ENCODE data around the gene CREM. TPM values are rescaled to one million over a fixed set of nuclear protein-coding genes. Genes with fewer than 3 reads are reported as not detected.

Gene CREM
- total RNA-seq, 2 donors from 2014 or later, result 34.1 to 53.4 TPM

- Histone ChIP-seq H3K9me3 (no peaks in the 10 kb centered on the region), H3K4me3 (no peak overlapping the region), H3K27ac (no peak overlapping the region), H3K27me3 (replicated peaks; ENCODE audit: insufficient read depth) (no peaks in the 10 kb centered on the region), H3K36me3 (peaks cover 2% of the 10 kb centered on the region), H3K4me1 (ENCODE audit: control insufficient read depth in 1 of 2, low read depth in 2 of 2) (no peaks in the 10 kb centered on the region)
- TF ChIP-seq CTCF (IDR thresholded peaks at IDR 0.05), result no peak
- DNase-seq (ENCODE audit: low spot score) (no peak), ATAC-seq (ENCODE audit: insufficient number of reproducible peaks, low FRiP score, low read depth) (no peak)
These were observed 78.1 kb downstream of the CREM start for GRCh38 chr10:35204650-35205319.

DNA sequence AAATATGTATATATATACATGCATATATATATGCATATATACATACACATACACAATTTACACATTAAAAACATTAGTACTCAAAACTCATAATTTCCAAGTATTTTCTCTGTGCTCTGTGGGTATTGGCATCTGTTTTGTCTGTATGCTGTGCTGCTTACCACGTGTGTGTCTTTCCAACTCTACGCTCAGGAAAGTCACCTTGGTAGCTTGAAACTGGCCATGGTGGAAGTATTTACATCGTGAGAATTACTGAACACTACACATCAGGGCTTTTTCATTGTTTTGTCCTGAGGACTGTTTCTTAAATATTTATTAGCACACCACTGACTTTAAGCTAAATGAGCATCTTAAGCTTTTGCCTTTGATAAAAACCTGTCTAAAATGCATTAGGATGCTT is 79.6 kb downstream of the CREM start:
- no peak for TF ChIP-seq CTCF (IDR thresholded peaks at IDR 0.05)
- Histone ChIP-seq H3K4me1 (ENCODE audit: control insufficient read depth in 1 of 2, low read depth in 2 of 2) (no peaks in the 10 kb centered on the region), H3K4me3 (no peak overlapping the region), H3K36me3 (peaks cover 2% of the 10 kb centered on the region), H3K27me3 (replicated peaks; ENCODE audit: insufficient read depth) (no peaks in the 10 kb centered on the region), H3K9me3 (no peaks in the 10 kb centered on the region), H3K27ac (no peak overlapping the region)
- DNase-seq (ENCODE audit: low spot score) (no peak), ATAC-seq (ENCODE audit: insufficient number of reproducible peaks, low FRiP score, low read depth) (no peak)

GRCh38 chr10:35208536-35208935 is 81.9 kb downstream of the CREM start:
- TF ChIP-seq CTCF (IDR thresholded peaks at IDR 0.05), result no peak
- no peak for DNase-seq (ENCODE audit: low spot score)
- H3K36me3 ChIP-seq, result peaks cover 2% of the 10 kb centered on the region
- no peaks in the 10 kb centered on the region for H3K4me1 ChIP-seq (ENCODE audit: control insufficient read depth in 1 of 2, low read depth in 2 of 2)
- H3K27ac ChIP-seq, result no peak overlapping the region
- no peak for ATAC-seq (ENCODE audit: insufficient number of reproducible peaks, low FRiP score, low read depth)
- no peak overlapping the region for H3K4me3 ChIP-seq
- H3K9me3 ChIP-seq, result no peaks in the 10 kb centered on the region
- no peaks in the 10 kb centered on the region for H3K27me3 ChIP-seq (replicated peaks; ENCODE audit: insufficient read depth)

DNA sequence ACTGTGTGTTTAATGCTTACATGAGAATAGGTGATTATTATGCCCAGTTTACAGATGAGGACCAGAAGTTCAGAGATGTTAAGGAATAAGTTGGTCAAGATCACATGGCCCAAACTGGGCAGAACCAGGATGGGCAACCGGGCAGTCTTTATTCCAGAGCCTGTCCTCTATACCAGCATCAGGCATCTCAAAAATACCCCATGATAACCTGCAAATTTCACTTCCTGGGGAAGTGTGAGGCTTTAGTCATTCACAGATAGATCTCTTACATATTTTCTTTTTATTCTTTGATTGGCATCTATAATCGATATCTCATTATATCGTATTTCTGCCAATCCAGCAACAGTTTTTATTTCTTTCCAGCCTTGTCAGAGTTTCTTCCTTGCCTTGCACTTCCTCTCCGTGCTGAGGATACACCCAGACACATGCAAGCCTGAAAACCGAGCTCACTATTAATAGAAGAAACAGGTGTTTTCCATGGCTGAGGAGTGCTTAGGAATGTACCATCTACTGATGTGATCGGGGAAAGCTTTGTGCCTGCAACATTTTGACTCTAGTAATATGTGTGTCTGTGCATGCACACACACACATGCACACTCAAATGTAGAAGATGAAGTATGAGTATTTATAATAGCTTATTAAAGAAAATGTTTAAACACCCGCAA is 82.4 kb downstream of the CREM start:
- Histone ChIP-seq H3K4me1 (ENCODE audit: control insufficient read depth in 1 of 2, low read depth in 2 of 2) (no peaks in the 10 kb centered on the region), H3K9me3 (no peaks in the 10 kb centered on the region), H3K27ac (no peak overlapping the region), H3K36me3 (peaks cover 2% of the 10 kb centered on the region), H3K27me3 (replicated peaks; ENCODE audit: insufficient read depth) (no peaks in the 10 kb centered on the region), H3K4me3 (no peak overlapping the region)
- TF ChIP-seq CTCF (IDR thresholded peaks at IDR 0.05), result no peak
- no peak for ATAC-seq (ENCODE audit: insufficient number of reproducible peaks, low FRiP score, low read depth)
- no peak for DNase-seq (ENCODE audit: low spot score)

DNA sequence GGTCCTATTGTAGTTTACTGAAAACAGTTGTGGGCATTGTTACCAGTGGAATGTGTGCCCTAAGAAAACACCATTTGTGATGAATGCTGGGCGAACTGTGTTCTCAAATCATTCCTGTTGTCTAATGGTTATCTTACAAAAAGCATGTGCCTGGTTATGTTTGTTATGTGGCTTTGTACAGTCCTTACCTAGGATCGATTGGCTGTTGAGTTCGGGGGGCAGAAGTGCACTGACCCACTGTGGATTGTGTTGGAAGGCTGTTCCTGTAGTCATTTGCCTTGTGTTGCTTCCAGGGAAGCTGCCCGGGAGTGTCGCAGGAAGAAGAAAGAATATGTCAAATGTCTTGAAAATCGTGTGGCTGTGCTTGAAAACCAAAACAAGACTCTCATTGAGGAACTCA is 84.3 kb downstream of the CREM start:
- no peaks in the 10 kb centered on the region for H3K9me3 ChIP-seq
- no peaks in the 10 kb centered on the region for H3K4me1 ChIP-seq (ENCODE audit: control insufficient read depth in 1 of 2, low read depth in 2 of 2)
- H3K36me3 ChIP-seq, result peaks cover 2% of the 10 kb centered on the region
- no peak overlapping the region for H3K27ac ChIP-seq
- no peak for TF ChIP-seq CTCF (IDR thresholded peaks at IDR 0.05)
- no peak for ATAC-seq (ENCODE audit: insufficient number of reproducible peaks, low FRiP score, low read depth)
- H3K4me3 ChIP-seq, result no peak overlapping the region
- H3K27me3 ChIP-seq (replicated peaks; ENCODE audit: insufficient read depth), result no peaks in the 10 kb centered on the region
- DNase-seq (ENCODE audit: low spot score), result no peak

Measured in thoracic aorta (tissue), 2 donors.